GM21423 (cell line): Measurements from ENCODE around the gene TSHZ2.

Experiments
- ATAC-seq: cut with Tn5 transposase; IDR thresholded peaks from one replicate; pipeline ENCODE4 v1.9.1; 2021; ENCODE audit warnings: mild to moderate bottlenecking, moderate library complexity; ENCODE audit not compliant: unreplicated experiment

TSHZ2 gene, protein sequence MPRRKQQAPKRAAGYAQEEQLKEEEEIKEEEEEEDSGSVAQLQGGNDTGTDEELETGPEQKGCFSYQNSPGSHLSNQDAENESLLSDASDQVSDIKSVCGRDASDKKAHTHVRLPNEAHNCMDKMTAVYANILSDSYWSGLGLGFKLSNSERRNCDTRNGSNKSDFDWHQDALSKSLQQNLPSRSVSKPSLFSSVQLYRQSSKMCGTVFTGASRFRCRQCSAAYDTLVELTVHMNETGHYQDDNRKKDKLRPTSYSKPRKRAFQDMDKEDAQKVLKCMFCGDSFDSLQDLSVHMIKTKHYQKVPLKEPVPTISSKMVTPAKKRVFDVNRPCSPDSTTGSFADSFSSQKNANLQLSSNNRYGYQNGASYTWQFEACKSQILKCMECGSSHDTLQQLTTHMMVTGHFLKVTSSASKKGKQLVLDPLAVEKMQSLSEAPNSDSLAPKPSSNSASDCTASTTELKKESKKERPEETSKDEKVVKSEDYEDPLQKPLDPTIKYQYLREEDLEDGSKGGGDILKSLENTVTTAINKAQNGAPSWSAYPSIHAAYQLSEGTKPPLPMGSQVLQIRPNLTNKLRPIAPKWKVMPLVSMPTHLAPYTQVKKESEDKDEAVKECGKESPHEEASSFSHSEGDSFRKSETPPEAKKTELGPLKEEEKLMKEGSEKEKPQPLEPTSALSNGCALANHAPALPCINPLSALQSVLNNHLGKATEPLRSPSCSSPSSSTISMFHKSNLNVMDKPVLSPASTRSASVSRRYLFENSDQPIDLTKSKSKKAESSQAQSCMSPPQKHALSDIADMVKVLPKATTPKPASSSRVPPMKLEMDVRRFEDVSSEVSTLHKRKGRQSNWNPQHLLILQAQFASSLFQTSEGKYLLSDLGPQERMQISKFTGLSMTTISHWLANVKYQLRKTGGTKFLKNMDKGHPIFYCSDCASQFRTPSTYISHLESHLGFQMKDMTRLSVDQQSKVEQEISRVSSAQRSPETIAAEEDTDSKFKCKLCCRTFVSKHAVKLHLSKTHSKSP (N-terminal part only)

DNA sequence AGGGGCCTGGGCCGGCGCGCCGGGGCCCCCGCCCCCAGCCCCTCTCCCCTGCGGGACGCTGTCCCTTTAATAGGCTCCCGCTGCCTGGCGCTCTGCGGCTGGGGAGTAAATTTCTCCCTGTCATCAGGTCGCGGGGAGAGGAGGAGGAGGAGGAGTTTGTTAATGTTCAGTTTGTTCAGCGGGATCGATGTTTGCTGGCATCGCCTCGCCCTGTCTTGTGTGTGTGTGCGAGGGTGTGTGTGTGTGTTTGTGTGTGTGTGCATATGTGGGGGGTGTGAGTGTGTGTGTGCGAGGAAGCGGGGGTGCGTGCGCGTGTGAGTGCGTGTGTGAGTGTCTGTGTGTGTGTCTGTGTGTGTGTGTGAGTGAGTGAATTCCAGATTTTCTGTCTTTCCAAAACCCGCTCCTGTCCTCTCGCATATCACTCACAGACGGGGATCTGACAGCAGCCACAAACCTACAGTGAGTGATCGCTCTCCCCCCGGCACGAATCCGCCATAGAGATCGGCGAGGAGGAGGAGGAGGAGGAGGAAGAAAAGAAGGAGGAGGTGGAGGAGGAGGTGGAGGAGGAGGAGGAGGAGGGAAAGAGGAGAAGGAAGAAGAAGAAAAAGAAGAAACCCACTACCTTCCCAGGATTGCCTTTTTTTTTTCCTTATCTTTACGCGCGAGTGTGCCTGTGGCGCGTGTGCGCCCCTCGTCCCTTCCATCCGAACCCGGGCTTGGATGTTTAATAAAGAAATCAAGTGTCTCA, at the start of gene TSHZ2:
Gene TSHZ2, plus strand, starts transcription at position 169 of the 748 bp plus-strand sequence. CDS start 936 bp downstream, outside the sequence.
- ATAC-seq: no peak

DNA sequence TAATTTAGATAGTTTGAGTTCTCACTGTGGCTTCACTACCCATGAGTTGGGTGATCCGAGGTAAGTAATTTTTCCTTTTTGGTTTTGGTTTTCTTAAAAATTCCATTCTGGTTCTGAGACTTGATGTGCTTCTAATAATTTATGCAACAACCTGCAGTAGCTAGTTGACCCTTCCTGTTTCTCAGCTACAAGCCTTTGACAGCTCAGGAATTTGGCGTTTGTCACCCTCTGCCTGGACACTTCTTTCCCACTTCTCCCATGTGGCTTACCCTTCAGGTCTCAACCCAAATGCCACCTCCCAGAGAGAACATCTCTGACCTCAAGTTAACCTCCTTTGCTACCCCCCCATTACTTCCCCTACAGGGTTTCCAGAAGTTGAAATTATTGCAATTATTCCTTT, 49.7 kb upstream of the TSHZ2 start:
- no peak for ATAC-seq

DNA sequence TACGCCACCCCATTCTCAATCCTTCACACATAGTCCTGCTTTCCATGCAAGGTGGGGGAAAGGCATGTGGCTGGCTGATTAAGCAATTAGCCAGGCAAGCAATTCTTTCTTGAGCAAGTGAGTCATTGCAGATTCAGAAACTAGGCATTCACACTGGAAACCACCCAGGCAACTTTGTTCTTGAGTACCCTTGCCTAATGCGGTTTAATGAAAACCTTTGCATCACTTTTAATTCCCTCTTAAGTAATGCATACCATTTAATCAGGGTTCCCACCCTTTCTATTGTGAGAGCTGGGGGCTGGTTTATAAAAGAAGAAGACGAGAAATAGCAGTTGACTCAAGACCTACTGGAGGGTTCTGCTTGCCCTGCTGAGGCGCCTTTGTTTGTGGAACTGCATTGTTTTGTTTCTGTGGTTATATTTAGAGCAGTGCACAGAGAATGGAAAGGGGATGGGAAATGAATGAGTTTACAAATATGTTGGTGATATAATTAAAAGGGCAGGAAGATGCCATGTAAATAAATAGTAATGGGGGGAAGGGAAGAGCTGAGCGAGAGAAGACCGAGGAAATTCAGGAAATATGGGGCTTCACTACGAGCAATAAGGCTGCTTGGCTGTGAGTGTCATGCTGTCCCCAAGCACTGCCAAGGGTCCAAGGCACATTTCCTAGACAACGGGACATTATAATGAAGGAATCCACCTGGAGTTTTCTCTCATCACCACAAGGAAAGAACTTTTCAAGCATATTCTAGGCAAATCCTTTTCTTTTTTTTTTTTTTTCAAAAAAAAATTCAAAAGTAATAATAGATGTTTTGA, 48.8 kb upstream of the TSHZ2 start:
- no peak for ATAC-seq

DNA sequence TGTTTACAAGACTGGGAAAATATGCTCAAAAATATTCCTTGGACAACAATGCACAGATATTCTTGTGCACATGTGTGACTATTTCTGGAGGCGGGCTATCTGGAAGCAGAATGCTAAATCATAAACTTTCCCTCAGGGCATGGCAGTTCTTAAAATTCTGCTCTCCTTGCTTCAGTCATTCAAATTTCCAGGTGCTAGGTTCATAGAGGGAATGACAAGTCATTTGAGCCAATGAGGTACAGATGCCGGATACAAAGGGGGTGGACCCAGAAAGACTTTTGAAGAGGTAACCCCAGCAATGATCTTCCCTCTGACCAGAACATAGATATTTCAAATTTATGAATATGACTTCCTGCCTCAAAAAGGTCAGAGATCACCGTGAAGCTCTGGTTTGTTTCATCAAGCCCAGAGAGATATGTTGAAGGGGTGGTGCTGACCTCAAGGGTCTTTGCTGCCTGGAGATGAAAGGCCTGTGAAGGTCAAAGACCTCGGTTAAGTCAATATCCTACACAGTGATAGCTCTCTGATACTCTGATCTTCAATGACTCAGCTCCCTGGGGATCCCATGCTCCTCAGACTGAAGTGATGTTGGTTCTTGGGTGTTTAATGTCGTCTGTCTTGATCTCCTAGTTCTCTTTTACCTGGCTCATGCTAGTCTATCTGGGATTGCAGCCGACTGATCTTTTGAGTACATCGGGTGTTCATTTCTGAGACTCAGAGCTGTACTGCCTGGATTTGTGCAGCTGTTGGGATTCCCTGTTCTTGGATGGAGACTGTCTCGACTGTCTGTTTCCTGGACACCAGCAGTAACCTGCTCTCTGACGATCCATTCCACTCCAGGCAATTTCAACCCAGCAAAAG, 47.5 kb upstream of the TSHZ2 start:
- ATAC-seq: no peak

DNA sequence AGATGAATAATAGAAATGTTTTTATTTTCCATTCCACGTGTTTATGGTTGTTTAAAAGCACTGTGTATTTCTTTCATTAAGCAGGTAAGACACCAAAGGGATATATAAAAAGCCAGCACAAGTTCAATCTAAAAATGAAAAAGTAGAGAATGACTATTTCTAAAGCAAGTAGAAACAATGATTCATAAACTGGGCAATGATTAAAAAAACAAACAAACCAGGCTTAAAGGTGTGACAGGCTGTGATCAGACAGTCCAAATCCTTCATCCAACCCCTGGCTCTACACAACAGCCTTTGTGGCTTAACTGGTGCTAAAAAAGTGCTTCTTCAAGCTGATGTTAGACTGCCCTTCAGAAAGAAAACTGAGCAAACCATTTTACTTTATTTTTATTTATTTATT, 45.7 kb upstream of the TSHZ2 start:
- ATAC-seq: no peak

DNA sequence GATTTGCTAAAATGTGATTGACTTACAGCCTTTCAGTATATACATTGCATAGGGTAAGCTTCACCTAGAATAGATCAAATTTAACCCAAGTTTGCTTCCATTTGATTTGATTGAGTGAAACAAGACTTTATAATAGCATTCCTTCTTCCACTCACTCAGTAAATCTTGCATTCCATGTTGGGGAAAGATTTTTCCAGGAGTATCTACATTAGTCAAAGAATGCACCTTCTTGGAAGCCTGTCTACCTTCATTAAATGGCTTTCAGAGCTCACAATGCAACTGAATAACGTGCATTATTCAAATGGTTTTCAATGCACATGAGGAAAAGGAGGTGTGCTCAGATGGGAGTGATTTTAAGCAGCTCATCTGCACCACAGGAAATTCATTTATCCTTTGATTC, 38.3 kb upstream of the TSHZ2 start:
- ATAC-seq: no peak

DNA sequence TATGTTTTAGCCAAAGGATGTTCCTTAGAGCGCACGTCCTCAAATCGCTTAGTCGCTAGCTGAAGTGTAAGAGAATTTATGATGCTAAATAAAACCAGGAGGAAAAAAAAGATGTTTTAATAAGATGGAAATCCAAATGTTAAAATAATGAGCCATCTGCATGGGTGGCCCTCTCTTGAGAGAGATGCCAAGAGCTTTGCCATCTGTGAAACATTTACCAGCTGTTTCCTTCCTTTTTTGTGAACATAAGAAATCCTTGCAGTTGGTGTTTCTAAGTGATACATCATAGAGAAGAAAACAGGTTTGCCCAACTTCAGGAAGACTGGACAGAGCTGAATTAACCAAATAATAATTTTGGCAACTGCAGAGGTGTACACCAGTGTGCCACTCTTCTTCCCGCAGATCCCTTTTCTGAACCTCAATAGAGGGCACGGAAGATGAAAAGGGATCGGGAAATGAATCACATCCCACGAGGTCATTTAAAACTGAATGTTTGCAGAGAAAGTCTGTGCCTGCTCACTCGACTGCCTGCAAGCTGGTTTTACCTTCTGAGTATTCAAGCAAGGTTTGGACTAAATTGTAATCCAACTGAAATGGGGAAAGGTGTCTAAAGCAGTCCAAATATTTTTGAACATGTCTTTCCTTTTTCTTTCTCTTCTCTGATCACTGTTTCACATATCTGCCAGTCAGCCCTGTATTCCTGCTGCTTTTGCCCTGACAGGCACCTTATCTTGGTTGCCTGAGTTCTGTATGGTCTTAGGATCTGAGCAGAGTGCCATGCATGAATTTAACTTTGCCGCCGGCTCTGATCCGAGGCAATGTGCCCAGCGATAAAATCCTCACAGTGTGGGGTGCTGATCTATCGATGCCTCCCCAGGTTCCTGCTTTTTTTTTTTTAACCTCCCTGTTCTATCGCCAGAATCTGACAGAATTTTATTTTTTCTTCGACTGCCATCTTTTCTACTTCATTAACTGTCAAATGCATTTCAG, 35.5 kb upstream of the TSHZ2 start:
- ATAC-seq: no peak

DNA sequence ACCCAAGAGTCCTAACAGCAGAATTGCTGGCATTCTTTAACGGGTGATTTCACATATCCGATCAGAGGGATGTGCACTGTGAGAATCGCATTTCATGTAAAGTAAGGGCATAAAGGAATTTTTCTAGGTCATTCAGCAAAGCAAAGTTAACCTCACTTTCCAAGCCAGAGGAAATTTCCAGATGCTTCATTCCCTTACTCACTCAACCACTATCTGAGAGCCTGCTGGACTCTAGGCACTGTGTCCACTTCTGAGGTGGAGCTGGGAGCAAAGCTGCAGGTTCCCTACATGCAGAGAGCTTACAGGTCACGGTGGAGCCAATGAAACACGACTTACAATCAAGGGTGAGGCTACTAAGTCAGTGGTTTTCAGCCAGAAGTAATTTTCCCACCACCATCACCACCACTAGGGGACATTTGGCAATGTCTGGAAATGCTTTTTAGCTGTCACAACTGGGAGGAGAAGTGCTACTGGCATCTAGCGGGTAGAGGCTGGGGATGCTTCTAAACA, 34.5 kb upstream of the TSHZ2 start:
- ATAC-seq: no peak

DNA sequence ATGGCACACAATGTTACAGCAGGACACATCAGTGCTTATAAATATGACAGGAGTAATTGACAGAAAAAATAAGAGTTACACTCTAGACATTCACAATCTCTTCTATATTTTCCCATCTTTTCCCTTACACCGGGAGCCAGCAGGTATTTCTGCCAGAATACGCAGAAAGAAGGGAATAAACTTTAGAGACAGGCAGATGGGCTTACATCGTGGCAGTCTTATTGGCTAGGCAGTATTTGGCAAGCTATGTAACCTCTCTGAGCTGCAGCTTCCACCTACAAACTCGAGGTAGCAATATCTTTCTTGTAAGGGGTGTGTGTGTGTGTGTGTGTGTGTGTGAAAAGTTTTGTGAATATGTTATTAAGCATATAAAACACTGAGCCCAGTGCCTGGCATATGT, 33.0 kb upstream of the TSHZ2 start:
- no peak for ATAC-seq

DNA sequence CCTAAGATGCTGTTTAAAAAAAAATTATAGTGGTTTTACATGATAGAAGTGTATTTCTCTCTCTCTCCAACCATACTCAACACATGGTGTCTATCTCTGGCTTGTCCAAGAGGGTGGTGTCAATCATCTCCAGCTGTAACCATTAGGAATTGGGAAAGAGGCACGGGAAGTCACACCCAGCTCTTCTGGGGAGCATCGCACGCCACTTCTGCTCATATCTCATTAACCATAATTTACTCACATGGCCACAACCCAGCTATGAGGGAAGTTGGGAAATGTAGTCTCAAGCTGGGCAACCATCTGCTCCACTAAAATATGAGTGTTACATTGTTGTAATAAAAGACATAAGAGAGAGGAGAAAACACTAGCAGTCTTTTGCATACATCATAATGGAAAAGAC, 30.4 kb upstream of the TSHZ2 start:
- no peak for ATAC-seq

DNA sequence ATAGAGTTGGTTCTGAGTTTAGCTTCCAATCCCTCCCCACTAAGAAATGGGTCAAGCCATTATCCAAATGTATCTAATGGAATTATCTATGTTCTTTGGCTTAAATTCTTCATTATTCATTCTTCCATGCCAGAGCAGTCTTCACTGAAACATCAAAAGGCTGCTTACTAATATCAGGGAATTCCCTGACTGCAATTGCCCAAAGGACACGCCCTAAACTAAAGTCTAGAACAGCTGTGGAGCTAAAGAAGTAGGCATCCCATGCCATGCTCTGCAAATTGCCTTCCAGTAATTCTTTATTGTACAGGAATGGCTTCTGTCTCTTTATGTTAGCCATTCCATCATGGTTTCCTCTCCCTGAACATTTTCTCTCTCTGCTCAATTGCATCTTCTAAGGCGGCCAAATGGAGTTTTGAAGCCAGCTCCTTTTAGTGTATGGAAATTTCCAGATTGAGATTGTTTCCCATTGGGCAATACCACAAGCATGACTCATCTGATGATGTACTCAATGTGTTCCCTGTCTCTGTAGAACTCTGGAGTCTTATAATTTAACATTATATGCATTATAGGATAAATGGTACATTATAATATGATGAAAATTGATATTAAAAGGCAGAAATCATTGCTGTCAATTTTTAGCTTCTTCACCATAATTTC, 28.8 kb upstream of the TSHZ2 start:
- no peak for ATAC-seq

DNA sequence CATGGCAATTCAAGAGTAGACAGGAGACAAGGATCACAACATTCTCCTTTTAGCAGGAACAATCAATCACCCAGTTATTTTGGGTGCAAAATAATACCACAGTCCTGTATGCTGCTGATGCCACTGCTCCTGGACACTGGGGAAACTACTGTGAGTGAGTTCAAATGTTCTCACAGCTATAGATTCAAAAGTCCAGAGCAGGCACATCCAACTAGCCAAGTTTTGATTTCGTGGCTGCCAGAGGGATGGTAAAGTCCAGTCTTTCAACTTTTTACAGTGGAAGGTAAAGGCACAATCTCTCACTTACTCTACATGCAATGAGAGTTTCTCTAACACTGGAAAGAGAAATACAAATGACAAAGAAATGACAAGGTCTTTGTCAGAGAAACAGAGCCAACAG, 26.9 kb upstream of the TSHZ2 start:
- ATAC-seq: no peak

DNA sequence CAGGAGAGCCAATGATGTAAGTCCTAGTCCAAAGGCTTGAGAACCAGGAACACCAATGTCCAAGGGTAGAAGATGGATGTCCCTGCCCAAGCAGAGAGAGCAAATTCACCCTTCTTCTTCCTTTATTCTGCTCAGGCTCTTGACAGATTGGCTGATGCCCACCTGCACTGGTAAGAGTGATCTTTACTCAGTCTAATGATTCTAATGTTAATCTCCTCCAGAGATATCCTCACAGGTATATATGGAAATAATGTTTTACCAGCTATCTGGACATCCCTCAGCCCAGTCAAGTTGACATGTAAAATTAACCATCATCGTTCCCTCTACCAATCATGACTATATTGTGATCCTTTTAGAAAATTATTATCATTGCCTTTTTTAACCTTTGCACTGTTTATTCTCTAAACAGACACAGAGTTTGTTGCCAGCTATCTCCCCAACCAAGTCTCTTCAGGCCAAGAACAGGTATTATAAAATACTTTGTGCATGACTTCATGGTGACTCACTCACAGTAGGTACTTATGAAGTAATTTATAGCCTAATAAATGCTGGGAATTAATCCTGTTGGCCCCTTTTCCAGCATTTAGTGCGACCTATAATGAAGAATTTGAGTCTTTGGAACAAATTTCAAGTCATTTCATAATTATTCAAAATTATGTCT, 26.2 kb upstream of the TSHZ2 start:
- no peak for ATAC-seq

DNA sequence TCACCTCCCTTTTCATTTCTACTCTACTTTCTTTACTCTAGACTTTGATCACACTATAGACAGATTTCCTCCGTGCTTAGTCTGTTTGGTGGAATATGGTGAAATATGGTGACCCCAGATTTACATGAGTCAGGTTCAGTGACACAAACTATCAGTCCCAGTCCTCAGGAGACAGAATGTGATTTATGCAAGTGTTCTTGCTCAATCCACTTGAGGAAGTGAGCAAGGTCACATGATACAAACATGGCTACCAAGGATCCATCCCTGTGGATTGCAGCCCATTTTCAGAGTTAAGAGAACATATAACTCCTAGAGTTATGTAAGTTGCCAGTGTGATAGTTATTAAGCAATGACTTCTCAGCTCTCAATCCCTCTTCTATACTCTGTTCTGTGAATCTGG, 23.7 kb upstream of the TSHZ2 start:
- no peak for ATAC-seq

DNA sequence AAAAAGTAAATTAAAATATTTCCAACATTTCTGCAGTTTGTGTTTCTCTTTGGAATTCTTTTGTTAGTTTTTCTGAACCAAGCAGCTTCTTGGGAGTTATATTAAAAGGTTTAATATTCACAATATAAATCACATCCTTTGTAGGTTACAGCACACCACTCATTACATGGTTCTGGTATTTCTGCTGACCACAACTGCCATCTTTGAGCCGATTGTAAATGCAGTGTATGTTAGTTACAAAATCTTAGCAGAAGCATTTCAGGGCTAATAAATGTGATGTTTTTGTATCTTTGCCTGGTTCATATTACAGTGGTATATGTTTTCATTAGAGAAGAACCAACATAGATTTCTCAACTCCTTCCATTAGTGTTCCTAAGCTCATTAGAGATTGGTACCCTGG, 19.1 kb upstream of the TSHZ2 start:
- no peak for ATAC-seq

DNA sequence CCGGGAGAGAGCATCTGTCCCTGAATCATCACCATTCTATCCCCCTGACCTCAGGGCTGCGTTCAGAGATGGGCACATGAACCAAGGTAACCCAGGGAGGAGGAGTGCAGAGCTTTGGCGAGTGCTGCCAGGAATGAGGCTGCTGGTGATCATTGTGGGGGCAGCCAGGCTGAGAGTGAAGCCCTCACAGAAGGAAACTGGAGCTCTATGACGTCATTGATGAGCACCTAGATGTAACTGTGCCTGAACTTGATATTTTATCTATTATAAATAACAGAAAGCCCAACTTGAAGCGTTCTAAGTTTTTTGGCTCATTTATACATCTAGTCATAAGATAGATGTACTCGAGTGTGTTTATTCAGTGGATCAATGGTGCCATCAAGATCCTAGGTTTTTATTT, 17.3 kb upstream of the TSHZ2 start:
- no peak for ATAC-seq

DNA sequence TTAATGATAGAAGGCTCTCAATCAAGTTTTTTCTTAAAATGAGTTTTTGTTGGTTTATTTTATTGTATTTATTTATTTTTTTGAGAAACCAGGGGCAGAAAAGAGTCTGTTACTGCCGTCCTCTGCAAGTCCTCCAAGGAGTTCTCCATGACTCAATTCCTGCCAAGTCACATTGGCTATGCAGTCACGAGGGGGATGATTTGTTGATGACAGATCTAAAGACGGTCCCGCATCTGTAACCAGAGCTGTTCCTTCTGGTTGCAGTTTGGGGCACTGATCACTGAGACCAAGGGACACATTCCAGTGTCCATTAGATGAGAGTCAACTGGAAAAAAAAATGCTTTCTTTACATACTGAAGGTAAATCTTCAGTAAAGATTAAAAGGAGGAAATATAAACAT, 13.9 kb upstream of the TSHZ2 start:
- no peak for ATAC-seq
